ENCODE measurements around the gene MTA1.

MTA1 gene

GRCh38 chr14:105410642-105411016 lies 9.0 kb upstream of the MTA1 start:
- TF ChIP-seq POLR2AphosphoS5 (IDR thresholded peaks at IDR 0.05; ENCODE audit: low read depth, low read length) (no peak), REST (IDR thresholded peaks at IDR 0.05; ENCODE audit: insufficient read depth in 1 of 2, low read depth in 2 of 2, low read length in 2 of 2) (no peak), SIN3A (IDR thresholded peaks at IDR 0.05; ENCODE audit: borderline replicate concordance, insufficient read depth, low read length) (no peak), FOXP2 (optimal IDR thresholded peaks at IDR 0.05; ENCODE audit: borderline replicate concordance, extremely low read depth, extremely low read length, insufficient read depth) (no peak), TAF1 (IDR thresholded peaks at IDR 0.05; ENCODE audit: borderline replicate concordance, insufficient read depth, low read length) (no peak)

- TF ChIP-seq POLR2AphosphoS5 (IDR thresholded peaks at IDR 0.05; ENCODE audit: low read depth, low read length): no peak
- no peak for TF ChIP-seq FOXP2 (optimal IDR thresholded peaks at IDR 0.05; ENCODE audit: borderline replicate concordance, extremely low read depth, extremely low read length, insufficient read depth)
- no peak for TF ChIP-seq TAF1 (IDR thresholded peaks at IDR 0.05; ENCODE audit: borderline replicate concordance, insufficient read depth, low read length)
- no peak for TF ChIP-seq REST (IDR thresholded peaks at IDR 0.05; ENCODE audit: insufficient read depth in 1 of 2, low read depth in 2 of 2, low read length in 2 of 2)
- no peak for TF ChIP-seq SIN3A (IDR thresholded peaks at IDR 0.05; ENCODE audit: borderline replicate concordance, insufficient read depth, low read length)
These were observed 8.3 kb upstream of the MTA1 start for GRCh38 chr14:105411017-105411941.

DNA sequence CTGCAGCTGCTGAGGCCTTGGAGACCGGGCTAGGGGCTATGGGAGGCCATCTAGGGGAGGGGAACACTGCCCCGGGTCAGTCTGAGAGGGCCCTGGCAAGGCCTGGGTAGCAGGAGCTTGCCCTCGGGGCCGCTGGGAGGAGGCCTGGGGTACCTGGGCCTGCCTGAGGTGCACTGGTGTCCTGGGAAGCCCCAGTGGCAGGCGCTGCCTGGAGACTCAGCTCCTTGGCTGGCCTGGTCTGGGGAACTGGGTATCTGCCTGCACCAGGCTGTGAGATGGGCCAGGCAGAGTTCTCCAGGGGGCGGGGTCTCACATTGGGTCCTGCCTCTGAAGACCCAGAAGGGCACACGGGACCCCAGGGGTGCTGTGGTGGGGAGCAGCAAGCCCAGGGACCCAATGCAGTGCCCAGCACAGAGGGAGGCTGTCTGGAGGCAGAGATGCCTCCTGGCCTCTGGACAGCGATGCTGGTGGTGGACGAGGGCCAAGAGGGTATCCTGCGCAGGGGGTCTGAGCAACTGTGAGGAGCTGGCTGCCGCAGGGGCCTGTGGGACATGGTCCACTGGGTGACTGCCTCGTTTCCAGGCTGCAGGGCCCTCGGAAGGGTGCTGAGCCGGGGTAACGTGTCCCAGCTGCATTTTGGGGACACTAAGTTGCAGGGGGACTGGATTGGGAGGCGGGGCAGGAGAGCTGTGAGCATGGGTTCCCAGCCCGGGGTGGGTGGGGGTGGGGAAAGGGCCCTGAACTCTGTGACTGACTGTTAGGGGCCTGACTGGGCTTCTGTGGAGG lies 7.4 kb upstream of the MTA1 start:
- no peak for TF ChIP-seq POLR2AphosphoS5 (IDR thresholded peaks at IDR 0.05; ENCODE audit: low read depth, low read length)
- TF ChIP-seq REST (IDR thresholded peaks at IDR 0.05; ENCODE audit: insufficient read depth in 1 of 2, low read depth in 2 of 2, low read length in 2 of 2): no peak
- no peak for TF ChIP-seq SIN3A (IDR thresholded peaks at IDR 0.05; ENCODE audit: borderline replicate concordance, insufficient read depth, low read length)
- no peak for TF ChIP-seq TAF1 (IDR thresholded peaks at IDR 0.05; ENCODE audit: borderline replicate concordance, insufficient read depth, low read length)
- TF ChIP-seq FOXP2 (optimal IDR thresholded peaks at IDR 0.05; ENCODE audit: borderline replicate concordance, extremely low read depth, extremely low read length, insufficient read depth): no peak

DNA sequence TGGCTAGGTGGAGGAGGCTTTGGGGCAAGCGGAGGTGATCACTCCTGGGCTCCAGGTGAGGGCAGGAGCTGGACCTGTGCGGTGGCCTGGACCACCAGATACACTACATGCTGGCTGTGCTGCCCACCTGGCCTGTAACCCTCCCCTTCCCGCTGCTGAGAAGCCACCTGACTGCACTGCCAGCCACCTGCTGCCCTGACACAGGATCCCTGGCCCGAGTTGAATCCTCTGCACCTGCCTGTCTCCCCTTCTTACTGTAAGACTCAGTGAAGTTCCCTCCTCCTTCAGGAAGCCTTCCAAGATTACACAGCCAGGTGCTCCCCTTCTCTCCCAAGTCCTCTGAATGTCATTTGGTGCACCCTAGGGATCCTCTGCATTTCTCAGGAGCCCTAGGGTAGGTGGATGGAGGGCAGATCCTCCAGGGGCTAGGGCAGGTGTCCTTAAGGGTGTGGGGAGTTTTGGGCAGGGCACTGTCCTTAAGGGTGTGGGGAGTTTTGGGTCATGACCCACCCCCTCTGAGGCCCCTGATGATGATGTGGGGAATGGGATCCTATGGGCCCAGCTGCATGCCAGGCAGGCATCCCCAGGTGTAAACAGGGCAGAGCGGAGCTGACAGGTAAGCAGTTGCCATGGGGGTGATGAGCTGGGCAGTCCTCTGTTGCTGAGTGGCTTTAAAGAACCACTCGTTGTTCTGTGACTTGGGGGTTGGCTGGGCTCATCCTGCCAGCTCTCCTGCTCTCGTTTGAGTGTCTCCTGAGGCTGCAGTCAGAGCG lies 6.7 kb upstream of the MTA1 start:
- no peak for TF ChIP-seq TAF1 (IDR thresholded peaks at IDR 0.05; ENCODE audit: borderline replicate concordance, insufficient read depth, low read length)
- no peak for TF ChIP-seq FOXP2 (optimal IDR thresholded peaks at IDR 0.05; ENCODE audit: borderline replicate concordance, extremely low read depth, extremely low read length, insufficient read depth)
- no peak for TF ChIP-seq POLR2AphosphoS5 (IDR thresholded peaks at IDR 0.05; ENCODE audit: low read depth, low read length)
- TF ChIP-seq SIN3A (IDR thresholded peaks at IDR 0.05; ENCODE audit: borderline replicate concordance, insufficient read depth, low read length): no peak
- no peak for TF ChIP-seq REST (IDR thresholded peaks at IDR 0.05; ENCODE audit: insufficient read depth in 1 of 2, low read depth in 2 of 2, low read length in 2 of 2)

All from PFSK-1 (cell line).